NCI-H446 treated with DMSO at 0.1 percent for 48 hours (cell line): ENCODE data around the gene IQCN.
"Not testable (repeated sequence)": the region's sequence is repeated elsewhere in the genome, so short reads cannot be mapped to it uniquely, and the experiment has no call there.

Source experiments
- DNase-seq: peaks from one replicate; lab custom pipeline; 2025; lab: John Stamatoyannopoulos, UW

IQCN gene

GRCh38 chr19:18216789-18217188, 57.5 kb downstream of the IQCN start:
- DNase-seq, result no peak

DNA sequence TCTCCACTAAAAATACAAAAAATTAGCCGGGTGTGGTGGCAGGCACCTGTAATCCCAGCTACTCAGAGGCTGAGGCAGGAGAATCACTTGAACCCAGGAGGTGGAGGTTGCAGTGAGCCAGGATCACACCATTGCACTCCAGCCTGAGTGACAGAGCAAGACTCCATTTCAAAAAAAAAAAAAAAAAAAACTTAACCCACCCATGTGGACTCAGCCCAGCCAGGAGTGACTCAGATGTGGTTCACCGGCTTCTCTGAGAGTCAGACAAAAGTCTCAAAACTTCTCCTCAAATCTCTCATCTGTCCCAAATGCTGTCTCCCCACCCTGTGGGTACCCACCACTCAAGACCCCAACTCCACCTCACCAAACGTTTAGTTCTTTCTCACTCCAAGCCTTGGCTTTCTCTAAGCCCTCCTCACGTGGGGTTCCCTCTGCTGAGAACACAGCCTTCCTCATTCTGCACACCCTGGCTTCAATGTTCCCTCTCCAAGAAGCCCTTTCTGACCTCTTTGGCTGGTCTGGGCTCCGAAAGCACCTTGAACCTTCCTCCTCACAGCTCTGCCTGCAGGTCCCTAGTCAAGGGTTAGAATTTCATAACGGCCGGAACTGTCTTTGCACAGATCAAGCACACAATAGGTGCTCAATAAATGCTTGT, 59.3 kb downstream of the IQCN start:
- no peak for DNase-seq

DNA sequence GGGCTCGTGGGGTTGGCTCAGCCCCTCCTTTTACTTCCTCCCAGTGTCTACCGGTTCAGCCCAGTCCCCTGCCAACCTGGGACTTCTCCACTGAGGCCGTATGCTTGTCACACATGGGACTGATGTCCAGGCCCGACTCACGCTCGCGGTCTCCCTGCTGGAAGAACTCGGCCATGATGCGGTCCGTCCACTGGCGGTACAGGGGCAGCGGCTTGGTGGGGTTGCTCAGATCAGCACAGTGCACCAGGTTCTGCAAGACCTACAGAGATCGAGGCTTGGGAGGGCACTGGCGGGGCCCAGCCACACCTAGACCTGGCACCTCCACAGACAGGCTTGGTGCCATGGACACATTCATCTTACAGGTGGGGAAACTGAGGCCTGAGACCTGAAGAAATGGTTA, 62.6 kb downstream of the IQCN start:
- DNase-seq, result no peak

DNA sequence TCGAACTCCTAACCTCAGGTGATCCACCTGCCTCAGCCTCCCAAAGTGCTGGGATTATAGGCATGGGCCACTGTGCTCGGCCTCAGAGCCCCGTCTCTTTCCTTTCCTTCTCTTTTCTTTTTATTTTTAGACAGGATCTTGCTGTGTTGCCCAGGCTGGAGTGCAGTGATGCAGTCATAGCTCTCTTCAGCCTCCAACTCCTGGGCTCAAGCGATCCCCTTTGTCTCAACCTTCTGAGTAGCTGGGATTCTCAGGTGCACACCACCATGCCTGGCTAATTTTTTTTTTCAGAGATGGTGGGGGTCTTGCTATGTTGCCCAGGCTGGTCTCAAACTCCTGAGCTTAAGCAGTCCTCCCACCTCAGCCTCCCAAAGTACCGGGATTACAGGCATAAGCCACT, 64.3 kb downstream of the IQCN start:
- DNase-seq, result not testable (repeated sequence)

- no peak for DNase-seq
Measured at GRCh38 chr19:18208098-18208951, 65.9 kb downstream of the IQCN start.
